Activated effector memory CD4-positive, alpha-beta T cell treated with Interleukin-2 at 50 U/mL for 16 hours (primary cell): ENCODE measurements around the gene PPP1R1B.
A peak's percentile ranks its signal among the peaks of the same experiment; 100 is the strongest.

ENCODE experiments used
- DNase-seq: peaks from one replicate; pipeline ENCODE4 v3.0.0-alpha.2; 2020

Gene PPP1R1B

DNA sequence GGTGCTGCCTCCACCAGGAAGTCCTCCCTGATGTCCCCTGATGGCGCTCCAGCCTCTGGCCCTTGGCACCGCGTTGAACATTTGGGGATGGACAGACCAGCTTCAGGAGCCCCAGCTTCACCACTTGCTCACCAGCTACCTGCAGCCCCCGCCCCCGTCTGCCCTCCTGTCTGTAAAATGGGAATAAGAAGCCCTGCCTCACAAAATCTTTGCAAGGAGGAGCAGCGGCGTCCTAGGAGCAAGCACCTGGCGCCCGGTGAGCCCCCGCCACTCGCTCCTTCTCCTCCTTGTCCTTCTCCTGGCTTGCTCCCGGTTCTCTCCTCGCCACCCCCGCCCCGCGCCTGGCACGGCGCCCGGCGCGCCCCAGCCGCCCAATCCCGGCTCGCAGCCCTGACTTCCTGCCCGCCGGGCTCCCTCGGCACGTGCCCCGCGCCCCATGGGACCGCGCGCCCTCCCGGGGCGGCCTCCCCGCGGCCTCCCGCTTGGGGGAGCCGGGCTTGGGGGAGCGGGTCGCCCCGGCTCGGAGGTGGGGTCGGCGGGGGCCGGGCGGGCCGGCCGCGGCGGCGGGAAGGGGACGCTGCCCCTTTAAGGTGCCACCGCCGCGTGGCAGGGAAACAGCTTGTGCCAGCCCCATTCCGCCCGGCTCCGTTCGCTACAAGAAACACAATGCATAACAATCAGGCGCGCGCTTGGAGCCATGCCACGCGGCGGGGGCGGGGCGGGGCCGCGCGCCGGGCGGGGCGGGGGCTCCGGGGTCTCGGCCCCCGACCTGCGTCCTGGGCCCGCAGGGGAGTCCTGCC lies 9.1 kb upstream of the PPP1R1B start:
- DNase-seq: peak; percentile 46

GRCh38 chr17:39618246-39618913 lies 8.4 kb upstream of the PPP1R1B start:
- DNase-seq: no peak

- no peak for DNase-seq
Observed at GRCh38 chr17:39618956-39619785, 7.6 kb upstream of the PPP1R1B start.

- no peak for DNase-seq
Observed at GRCh38 chr17:39619786-39620101, 7.0 kb upstream of the PPP1R1B start.

DNA sequence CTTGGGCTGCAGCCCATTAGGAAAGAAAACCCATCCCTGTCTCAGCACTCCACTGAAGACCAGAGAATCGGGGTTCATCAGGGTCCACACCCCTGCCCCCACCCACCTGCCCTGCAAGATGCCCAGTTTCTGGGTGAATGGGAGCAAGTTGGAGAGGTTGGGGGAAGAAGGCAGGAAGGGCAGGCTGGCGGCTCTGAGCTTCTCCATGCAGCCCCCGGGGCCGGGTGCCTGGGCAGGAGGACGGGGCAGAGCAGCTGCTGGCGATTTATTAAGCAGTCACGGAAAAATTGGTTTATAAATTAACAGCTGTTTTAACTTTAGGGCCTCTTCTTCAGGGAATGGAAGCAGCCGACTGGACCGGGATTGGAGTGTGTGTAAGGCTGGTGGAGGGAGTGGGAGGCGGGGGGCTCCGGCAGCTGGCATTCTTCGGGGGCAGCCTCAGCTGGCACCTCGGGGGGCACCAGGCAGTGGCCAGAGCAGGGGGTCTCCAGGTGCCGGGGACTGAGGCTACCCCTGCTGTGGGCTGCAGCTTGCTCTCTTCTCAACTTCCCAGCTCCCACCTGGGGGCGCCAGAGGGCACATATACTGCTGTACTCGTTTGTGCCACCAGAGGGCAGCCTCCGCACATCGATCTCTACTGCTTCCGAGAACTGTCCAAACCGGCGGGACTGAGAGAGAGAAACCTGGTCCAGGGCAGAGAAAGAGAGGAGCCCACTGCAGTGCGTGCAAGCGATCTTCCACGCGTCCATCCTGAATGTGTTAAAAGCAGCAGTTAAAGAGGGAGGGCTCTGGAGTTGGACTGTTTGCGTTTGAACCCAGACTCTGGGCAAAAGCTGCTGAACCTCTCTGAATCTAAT lies 5.0 kb upstream of the PPP1R1B start:
- peak; percentile 86 for DNase-seq

- DNase-seq: peak; percentile 25
Observed at GRCh38 chr17:39622380-39623006, 4.3 kb upstream of the PPP1R1B start.

DNA sequence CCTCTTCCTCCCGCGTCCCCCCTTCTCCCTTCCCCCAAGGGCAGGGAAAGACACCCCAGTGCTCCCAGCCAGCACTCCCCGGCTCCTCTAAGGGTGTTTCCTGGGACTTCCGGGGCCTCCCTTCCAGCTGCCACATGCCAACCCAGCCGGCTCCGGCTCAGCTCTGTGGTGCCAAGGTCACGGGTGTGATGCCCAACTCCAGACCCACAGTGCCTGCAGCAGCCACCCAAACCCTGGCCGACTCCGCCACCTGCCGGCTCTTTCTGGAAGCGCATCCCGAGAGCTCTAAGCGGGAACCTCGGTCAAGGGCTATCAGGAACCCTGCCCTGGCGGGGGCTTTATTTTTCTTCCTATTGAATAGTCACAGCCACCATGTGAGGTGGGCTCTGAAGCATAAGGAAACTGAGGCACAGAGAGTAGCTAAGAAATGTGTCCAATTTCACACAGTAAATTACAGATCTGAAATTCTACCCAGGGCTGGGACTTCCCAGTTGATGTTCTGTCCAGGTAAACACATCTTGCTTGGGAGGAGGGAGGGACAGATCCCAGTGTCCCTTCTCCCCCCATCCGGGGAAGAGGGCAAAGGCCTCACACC lies 3.3 kb upstream of the PPP1R1B start:
- peak; percentile 73 for DNase-seq

DNA sequence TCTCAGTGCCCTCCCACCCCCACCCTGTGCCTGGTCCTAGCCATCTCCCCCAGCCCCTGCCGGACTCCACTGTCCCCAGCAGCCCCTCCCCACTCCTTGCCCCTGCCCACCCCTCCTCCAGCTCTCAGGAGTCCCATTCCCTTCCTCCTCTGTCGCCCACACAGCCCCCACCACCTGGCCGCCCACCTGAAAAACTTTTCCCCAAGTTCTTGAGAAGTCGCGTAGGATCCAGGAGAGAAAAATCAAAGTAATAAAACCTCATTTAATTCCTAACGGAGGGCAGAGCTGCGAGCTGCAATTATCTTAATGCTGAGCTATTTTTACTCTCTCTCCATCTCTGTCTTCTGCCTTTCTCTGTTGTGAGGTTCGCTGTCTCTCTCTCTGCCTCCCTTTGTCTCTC lies 2.4 kb upstream of the PPP1R1B start:
- no peak for DNase-seq

DNA sequence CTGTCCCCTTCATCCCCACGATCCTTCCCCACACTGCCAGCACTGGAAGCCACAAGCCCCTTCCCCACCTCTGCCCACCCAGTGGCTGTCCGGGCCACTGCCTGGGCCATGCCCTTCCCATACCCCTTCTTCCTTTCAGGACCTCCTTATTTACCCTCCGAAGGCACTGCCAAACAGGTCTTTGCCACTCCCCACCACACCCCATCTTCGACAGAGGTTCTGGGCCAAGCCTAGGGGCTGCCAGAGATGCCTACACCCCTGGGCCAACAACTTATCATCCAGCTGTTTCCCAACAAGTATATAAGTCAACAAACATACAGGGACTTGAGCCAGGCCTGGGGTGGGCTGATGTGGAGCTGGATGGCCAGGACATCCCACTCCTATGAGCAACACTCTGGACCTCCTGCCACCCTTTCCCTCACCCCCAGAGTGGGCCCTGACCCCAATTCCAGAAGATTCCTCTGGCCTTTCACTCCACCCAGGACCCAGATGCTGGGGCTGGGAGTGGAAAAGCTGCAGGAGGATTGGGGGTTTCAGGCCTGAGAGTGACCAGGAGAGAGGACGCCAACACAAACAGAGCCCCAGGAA lies 1.5 kb upstream of the PPP1R1B start:
- no peak for DNase-seq

- DNase-seq: no peak
Observed at GRCh38 chr17:39627047-39627711, 427 bp downstream of the PPP1R1B start.

- DNase-seq: no peak
Observed at GRCh38 chr17:39627712-39628516, 1.2 kb downstream of the PPP1R1B start.

DNA sequence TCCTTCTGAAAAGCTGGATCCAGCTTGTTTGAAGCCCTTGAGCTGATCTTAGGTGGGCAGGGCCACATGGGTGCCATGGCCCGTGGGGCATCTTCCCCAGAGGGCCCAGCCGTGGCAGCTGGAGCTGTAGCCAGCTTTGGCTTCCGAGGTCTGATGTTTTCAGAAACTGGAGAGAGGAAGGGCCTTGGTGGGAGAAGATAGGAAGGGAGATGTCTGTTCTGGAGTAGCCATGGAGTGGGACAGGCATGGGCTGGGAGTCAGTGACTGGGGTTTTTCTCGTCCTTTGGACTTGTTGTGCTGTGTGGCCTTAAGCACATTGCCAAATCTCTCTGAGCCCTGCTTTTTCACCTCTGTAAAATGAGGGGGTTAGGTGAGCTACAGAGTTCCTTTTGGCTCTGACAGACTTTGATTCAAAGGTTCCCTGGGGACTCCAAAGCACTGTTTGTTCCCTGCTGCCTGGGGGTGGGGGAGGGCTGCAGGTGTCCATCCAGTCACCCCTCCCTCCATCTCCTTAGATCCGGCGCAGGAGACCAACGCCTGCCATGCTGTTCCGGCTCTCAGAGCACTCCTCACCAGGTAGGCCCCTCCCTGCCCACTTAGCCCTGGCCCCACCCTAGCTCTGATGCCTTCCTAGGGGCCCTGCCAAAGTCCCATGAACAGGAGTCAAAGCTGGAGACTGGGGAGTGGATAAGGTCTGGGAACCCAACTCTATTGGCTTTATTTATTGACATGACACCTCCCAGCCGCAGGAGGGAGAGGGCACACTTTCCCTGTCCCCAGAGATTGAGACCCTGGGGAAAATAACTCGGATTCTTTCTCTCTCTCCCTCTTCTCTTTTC lies 2.1 kb downstream of the PPP1R1B start:
- no peak for DNase-seq

GRCh38 chr17:39629494-39629880 lies 2.7 kb downstream of the PPP1R1B start:
- DNase-seq: no peak

GRCh38 chr17:39629898-39630297 lies 3.1 kb downstream of the PPP1R1B start:
- no peak for DNase-seq

DNA sequence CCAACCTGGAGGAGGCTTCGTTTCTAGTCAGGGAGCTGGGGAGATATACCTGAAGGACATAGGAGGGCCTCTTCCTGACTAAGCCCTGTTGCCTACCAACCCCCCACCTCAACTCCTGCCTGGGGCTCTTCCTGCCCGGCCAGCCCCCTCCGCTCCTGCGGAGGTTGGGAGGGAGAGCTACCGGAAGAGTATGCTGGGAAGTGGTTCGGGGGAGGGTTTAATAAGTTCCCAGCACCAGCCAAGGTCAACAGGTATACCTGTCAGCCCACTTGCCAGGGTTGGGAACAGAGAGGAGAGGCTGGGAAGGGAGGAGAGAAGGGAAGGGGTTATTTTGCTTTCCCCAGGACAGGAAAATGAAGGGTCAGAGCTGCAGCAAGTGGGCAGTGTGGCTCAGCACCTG lies 4.7 kb downstream of the PPP1R1B start:
- DNase-seq: no peak

DNA sequence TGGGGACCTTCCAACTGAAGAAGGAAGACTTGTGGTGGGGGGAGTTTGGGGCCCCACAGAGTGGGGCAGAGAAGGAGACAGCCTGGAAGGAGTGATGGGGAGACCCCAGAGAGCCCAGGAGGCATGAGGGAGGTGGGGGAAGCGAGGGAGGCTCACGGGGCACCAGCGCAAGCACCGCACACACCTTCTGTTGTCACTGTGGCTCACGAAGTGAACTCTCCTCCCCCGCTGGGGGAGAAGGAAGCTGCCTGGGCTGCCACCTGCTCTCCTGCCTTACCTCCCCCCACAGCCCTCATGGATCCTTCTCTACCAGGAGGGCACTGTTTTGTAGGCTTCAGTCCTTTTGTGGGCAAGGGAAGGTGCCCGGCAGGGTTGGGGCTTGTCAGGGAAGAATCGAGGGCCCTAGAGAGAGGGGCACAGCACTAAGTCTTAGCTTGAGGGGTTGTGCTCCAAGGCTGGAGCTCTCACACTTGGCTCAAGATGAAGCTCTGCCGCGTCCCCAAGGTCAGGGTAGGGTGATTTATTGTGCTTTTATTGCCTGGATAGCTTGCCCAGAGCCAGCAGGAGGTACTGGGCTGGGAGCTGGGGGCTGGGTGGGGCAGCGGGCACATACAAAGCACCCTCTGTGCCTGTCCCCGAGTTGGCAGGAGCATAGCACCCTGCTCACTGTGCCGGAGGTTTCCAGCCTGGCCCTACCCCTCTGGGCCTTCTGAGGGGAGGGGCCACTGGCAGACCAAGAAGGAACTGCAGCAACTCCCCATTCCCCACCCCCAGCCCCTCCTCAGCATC lies 5.6 kb downstream of the PPP1R1B start:
- DNase-seq: no peak

DNA sequence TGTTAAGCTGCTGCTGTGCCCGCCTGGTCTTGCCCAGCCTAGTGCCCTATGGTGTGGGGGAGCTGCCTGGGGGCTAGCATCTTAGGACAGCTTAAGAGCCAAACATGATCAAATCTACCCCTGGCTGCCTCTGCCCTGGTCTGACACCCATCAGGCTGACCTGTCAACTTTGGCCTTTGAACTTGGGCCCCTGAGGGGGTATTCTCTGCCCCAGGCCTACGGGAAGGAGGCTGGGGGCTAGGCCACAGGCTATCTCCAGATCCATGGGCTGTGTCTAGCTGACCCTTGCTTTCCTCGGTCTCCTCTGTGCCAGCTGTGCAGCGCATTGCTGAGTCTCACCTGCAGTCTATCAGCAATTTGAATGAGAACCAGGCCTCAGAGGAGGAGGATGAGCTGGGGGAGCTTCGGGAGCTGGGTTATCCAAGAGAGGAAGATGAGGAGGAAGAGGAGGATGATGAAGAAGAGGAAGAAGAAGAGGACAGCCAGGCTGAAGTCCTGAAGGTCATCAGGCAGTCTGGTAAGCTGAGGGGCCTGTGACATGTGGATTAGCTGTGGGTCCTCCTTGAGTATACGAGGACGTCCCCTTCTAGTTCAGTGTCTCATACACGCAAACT lies 6.9 kb downstream of the PPP1R1B start:
- DNase-seq: no peak

DNA sequence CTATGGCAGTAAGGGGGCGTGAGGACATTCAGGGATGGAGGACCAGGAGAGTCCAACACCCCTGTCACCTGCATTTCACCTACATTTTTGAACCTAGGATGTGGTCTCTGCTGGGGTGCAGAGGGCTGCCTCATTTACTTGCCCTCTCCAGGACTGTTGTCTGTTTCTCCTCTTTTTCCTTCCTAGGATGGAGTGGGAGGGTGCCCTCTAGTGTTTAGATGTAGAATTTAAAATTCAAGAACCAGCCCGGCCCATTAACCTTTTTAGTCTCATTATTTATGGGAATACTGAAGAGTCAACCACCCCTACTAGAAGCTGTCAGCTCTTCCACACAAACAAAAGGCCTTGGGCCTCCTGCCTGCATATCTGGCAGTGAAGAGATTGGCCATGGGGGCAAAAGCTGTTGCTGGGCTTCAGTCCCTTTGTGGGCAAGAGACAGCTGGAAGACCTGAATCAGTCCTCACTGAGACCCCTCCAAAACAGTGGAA lies 7.7 kb downstream of the PPP1R1B start:
- no peak for DNase-seq
